MM.1S (cell line): ENCODE data around the gene SMAP1.

Experiments used
- DNase-seq: peaks from one replicate; pipeline ENCODE4 v3.0.0-alpha.2; 2015
- H2AFZ ChIP-seq: fragments of 300-600 bp; sonication (generic); 2 replicates; pipeline ENCODE4 v1.6.0; 2016; ENCODE audit warnings: antibody characterized with exemption, low read length
- H3F3A ChIP-seq: fragments of 300-600 bp; sonication (generic); 2 replicates; pipeline ENCODE4 v1.6.1; 2016; ENCODE audit warnings: mild to moderate bottlenecking, antibody characterized with exemption, low read length, moderate library complexity, mixed read lengths; ENCODE audit not compliant: insufficient read depth
- H3K27ac ChIP-seq: fragments of 300-600 bp; sonication (generic); 2 replicates; pipeline ENCODE4 v1.5.1; 2016; ENCODE audit warnings: mild to moderate bottlenecking, low read length
- H3K27me3 ChIP-seq: fragments of 300-600 bp; sonication (generic); replicated peaks from 2 replicates; pipeline ENCODE4 v1.6.0; 2016; ENCODE audit warnings: low read length; ENCODE audit not compliant: insufficient read depth
- H3K36me3 ChIP-seq: fragments of 300-600 bp; sonication (generic); replicated peaks from 2 replicates; pipeline ENCODE4 v1.6.1; 2016; ENCODE audit warnings: mild to moderate bottlenecking, low read length, mixed read lengths; ENCODE audit not compliant: insufficient read depth
- H3K4me1 ChIP-seq: fragments of 300-600 bp; sonication (generic); 2 replicates; pipeline ENCODE4 v1.6.1; 2016; ENCODE audit warnings: low read length, mixed read lengths
- H3K4me2 ChIP-seq: fragments of 300-600 bp; sonication (generic); 2 replicates; pipeline ENCODE4 v1.6.0; 2016; ENCODE audit warnings: low read depth, low read length
- H3K4me3 ChIP-seq: fragments of 300-600 bp; sonication (generic); 2 replicates; pipeline ENCODE4 v1.5.1; 2016; ENCODE audit warnings: low read length, mixed read lengths
- H3K79me2 ChIP-seq: fragments of 300-600 bp; sonication (generic); 2 replicates; pipeline ENCODE4 v1.6.1; 2016; ENCODE audit warnings: mixed run types, low read length, mixed read lengths
- H3K9ac ChIP-seq: fragments of 300-600 bp; sonication (generic); 2 replicates; pipeline ENCODE4 v1.6.1; 2016; ENCODE audit warnings: low read length, mixed read lengths
- H3K9me2 ChIP-seq: fragments of 300-600 bp; sonication (generic); replicated peaks from 2 replicates; pipeline ENCODE4 v1.6.1; 2016; ENCODE audit warnings: mild to moderate bottlenecking, low read length, mixed read lengths; ENCODE audit not compliant: insufficient read depth
- H3K9me3 ChIP-seq: fragments of 300-600 bp; sonication (generic); replicated peaks from 2 replicates; pipeline ENCODE4 v1.6.1; 2016; ENCODE audit warnings: mild to moderate bottlenecking, low read length, mixed read lengths; ENCODE audit not compliant: insufficient read depth
- H4K20me1 ChIP-seq: fragments of 300-600 bp; sonication (generic); 2 replicates; pipeline ENCODE4 v1.6.1; 2016; ENCODE audit warnings: mild to moderate bottlenecking, low read length, moderate library complexity, mixed read lengths; ENCODE audit not compliant: insufficient read depth
- CTCF ChIP-seq: fragments of 300-600 bp; sonication (generic); IDR thresholded peaks from 2 replicates; pipeline ENCODE4 v1.5.1; 2016; ENCODE audit warnings: antibody characterized with exemption, low read length, mixed read lengths
- EZH2 ChIP-seq: fragments of 300-600 bp; sonication (generic); optimal IDR thresholded peaks from 2 replicates; pipeline ENCODE3; 2017; ENCODE audit warnings: low read depth, mild to moderate bottlenecking, antibody characterized with exemption, low read length, mixed read lengths
- EZH2phosphoT487 ChIP-seq: fragments of 300-600 bp; sonication (generic); IDR thresholded peaks from 2 replicates; pipeline ENCODE4 v1.6.1; 2018; ENCODE audit warnings: antibody characterized with exemption, low read length

The SMAP1 gene

GRCh38 chr6:70900047-70900446 is 232.4 kb downstream of the SMAP1 start:
- Histone ChIP-seq H3K4me3 (no peak overlapping the region), H3K36me3 (no peaks in the 10 kb centered on the region), H3F3A (no peaks in the 10 kb centered on the region), H3K9me3 (no peaks in the 10 kb centered on the region), H3K27ac (no peak overlapping the region), H4K20me1 (no peaks in the 10 kb centered on the region), H3K4me2 (no peak overlapping the region), H3K9ac (no peak overlapping the region), H2AFZ (no peak overlapping the region), H3K27me3 (no peaks in the 10 kb centered on the region), H3K4me1 (no peaks in the 10 kb centered on the region), H3K9me2 (no peaks in the 10 kb centered on the region), H3K79me2 (no peaks in the 10 kb centered on the region)
- no peak for TF ChIP-seq EZH2
- no peak for TF ChIP-seq EZH2phosphoT487
- TF ChIP-seq CTCF: no peak
- no peak for DNase-seq

GRCh38 chr6:70901324-70901723 is 233.6 kb downstream of the SMAP1 start:
- Histone ChIP-seq H3K4me2 (no peak overlapping the region), H3K4me3 (no peak overlapping the region), H3K9me2 (no peaks in the 10 kb centered on the region), H3K36me3 (no peaks in the 10 kb centered on the region), H3K4me1 (no peaks in the 10 kb centered on the region), H2AFZ (no peak overlapping the region), H3K9ac (no peak overlapping the region), H3K9me3 (no peaks in the 10 kb centered on the region), H3K27me3 (no peaks in the 10 kb centered on the region), H3F3A (no peaks in the 10 kb centered on the region), H4K20me1 (no peaks in the 10 kb centered on the region), H3K79me2 (no peaks in the 10 kb centered on the region), H3K27ac (no peak overlapping the region)
- no peak for DNase-seq
- TF ChIP-seq EZH2 (no peak), EZH2phosphoT487 (no peak), CTCF (peak; percentile 24)

GRCh38 chr6:70903665-70904452 is 236.2 kb downstream of the SMAP1 start:
- no peak overlapping the region for H2AFZ ChIP-seq
- no peaks in the 10 kb centered on the region for H3K4me1 ChIP-seq
- DNase-seq: no peak
- H4K20me1 ChIP-seq: no peaks in the 10 kb centered on the region
- H3K79me2 ChIP-seq: no peaks in the 10 kb centered on the region
- H3K27me3 ChIP-seq: no peaks in the 10 kb centered on the region
- no peak overlapping the region for H3K9ac ChIP-seq
- H3K9me2 ChIP-seq: no peaks in the 10 kb centered on the region
- H3K4me2 ChIP-seq: no peak overlapping the region
- no peak overlapping the region for H3K4me3 ChIP-seq
- no peak for TF ChIP-seq EZH2
- no peak for TF ChIP-seq CTCF
- no peak for TF ChIP-seq EZH2phosphoT487
- H3F3A ChIP-seq: no peaks in the 10 kb centered on the region
- no peak overlapping the region for H3K27ac ChIP-seq
- no peaks in the 10 kb centered on the region for H3K9me3 ChIP-seq
- no peaks in the 10 kb centered on the region for H3K36me3 ChIP-seq
